Amygdala (tissue), 56 donors: Measurements from ENCODE around the gene TLX1.

Source experiments
- DNase-seq, 56 donors: peaks; one replicate each; lab custom pipeline; 2025; lab: John Stamatoyannopoulos, UW

The TLX1 gene

GRCh38 chr10:101111547-101111946 is 19.6 kb upstream of the TLX1 start:
- DNase-seq: no peak

- no peak for DNase-seq
Observed at GRCh38 chr10:101112799-101113594, 18.1 kb upstream of the TLX1 start.

GRCh38 chr10:101113890-101114403 is 17.2 kb upstream of the TLX1 start:
- no peak for DNase-seq

- no peak for DNase-seq
Observed at GRCh38 chr10:101114646-101115045, 16.5 kb upstream of the TLX1 start.

GRCh38 chr10:101116754-101117153 is 14.3 kb upstream of the TLX1 start:
- no peak for DNase-seq

- DNase-seq: no peak
Observed at GRCh38 chr10:101118031-101118430, 13.1 kb upstream of the TLX1 start.

GRCh38 chr10:101120520-101120883 is 10.6 kb upstream of the TLX1 start:
- DNase-seq: no peak

GRCh38 chr10:101120884-101121653 is 10.0 kb upstream of the TLX1 start:
- no peak for DNase-seq

- no peak for DNase-seq
Observed at GRCh38 chr10:101121654-101122031, 9.5 kb upstream of the TLX1 start.

GRCh38 chr10:101122270-101123084 is 8.6 kb upstream of the TLX1 start:
- DNase-seq: no peak

GRCh38 chr10:101123085-101123814 is 7.8 kb upstream of the TLX1 start:
- no peak for DNase-seq

GRCh38 chr10:101123815-101124617 is 7.1 kb upstream of the TLX1 start:
- DNase-seq: no peak

GRCh38 chr10:101124933-101125332 is 6.2 kb upstream of the TLX1 start:
- no peak for DNase-seq

GRCh38 chr10:101126684-101127628 is 4.1 kb upstream of the TLX1 start:
- no peak for DNase-seq

- DNase-seq: no peak
Observed at GRCh38 chr10:101130141-101130540, 959 bp upstream of the TLX1 start.

- no peak for DNase-seq
Observed at GRCh38 chr10:101131962-101132635, 999 bp downstream of the TLX1 start.

GRCh38 chr10:101132636-101133473 is 1.8 kb downstream of the TLX1 start:
- no peak for DNase-seq
